Hepatocyte (in vitro differentiated cells): ENCODE measurements around the gene CNOT4.

Experiments
- CTCF ChIP-seq: fragments of 200-600 bp; sonication (generic); IDR thresholded peaks from 2 replicates; pipeline ENCODE4 v1.5.1; 2016; ENCODE audit warnings: antibody characterized with exemption, mild to moderate bottlenecking; ENCODE audit not compliant: poor library complexity
- EZH2 ChIP-seq: fragments of 200-600 bp; sonication (generic); IDR thresholded peaks from 2 replicates; pipeline ENCODE4 v1.6.1; 2016; ENCODE audit warnings: antibody characterized with exemption, mild to moderate bottlenecking, borderline replicate concordance
- EZH2phosphoT487 ChIP-seq: fragments of 200-600 bp; sonication (generic); IDR thresholded peaks from one replicate; pipeline ENCODE4 v1.6.1; 2018; ENCODE audit warnings: antibody characterized with exemption, mild to moderate bottlenecking, low read depth, moderate library complexity; ENCODE audit not compliant: unreplicated experiment, severe bottlenecking

DNA sequence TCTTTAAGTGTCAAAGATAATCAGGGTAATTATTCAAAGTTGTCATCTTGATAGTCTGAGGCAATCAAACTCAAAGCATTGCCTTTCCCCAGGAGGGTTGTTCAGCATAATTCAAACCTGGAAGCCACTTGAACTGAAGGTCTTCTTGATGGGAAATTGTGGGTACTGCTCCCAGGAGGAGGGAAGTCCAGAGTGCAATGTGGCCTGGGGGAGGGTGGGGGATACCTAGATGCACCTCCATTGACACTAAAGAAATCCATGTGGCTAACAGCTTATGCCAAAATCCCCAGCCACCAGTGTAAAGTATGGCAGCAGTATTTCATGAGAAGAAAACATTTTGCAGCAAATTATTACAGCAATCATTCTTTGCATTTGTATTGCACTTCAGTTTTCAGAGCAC lies 161.4 kb downstream of the CNOT4 start:
- TF ChIP-seq EZH2phosphoT487, result no peak
- TF ChIP-seq CTCF, result no peak
- no peak for TF ChIP-seq EZH2
